H9 (cell line): ENCODE data around the gene ITPR3. TPM values are rescaled to one million over a fixed set of nuclear protein-coding genes. Genes with fewer than 3 reads are reported as not detected.

ENCODE experiments used
- DNase-seq: peaks from one replicate; pipeline ENCODE4 v3.0.0-alpha.2; 2017
- H2AFZ ChIP-seq: one replicate; pipeline ENCODE4 v1.6.1; 2013; ENCODE audit warnings: mild to moderate bottlenecking, low read length, control low read depth, moderate library complexity
- H2AK5ac ChIP-seq: 2 replicates; pipeline ENCODE4 v1.6.1; 2013; ENCODE audit warnings: low read length, control low read depth, mixed read lengths; ENCODE audit not compliant: insufficient read length
- H2BK120ac ChIP-seq: one replicate; pipeline ENCODE4 v1.6.1; 2013; ENCODE audit warnings: low read depth, mild to moderate bottlenecking, low read length, control low read depth, inconsistent platforms; ENCODE audit not compliant: poor library complexity, severe bottlenecking
- H2BK12ac ChIP-seq: 2 replicates; pipeline ENCODE4 v1.6.1; 2013; ENCODE audit warnings: low read length, control low read depth, mixed read lengths, low read depth; ENCODE audit not compliant: insufficient read length
- H2BK15ac ChIP-seq: 2 replicates; pipeline ENCODE4 v1.6.1; 2013; ENCODE audit warnings: low read depth, low read length, control low read depth
- H2BK20ac ChIP-seq: one replicate; pipeline ENCODE4 v1.6.1; 2013; ENCODE audit warnings: low read depth, mild to moderate bottlenecking, low read length, control low read depth, inconsistent platforms; ENCODE audit not compliant: poor library complexity, severe bottlenecking
- H2BK5ac ChIP-seq: 2 replicates; pipeline ENCODE4 v1.6.1; 2013; ENCODE audit warnings: low read length, control low read depth, mixed read lengths; ENCODE audit not compliant: insufficient read length
- H3K14ac ChIP-seq: 2 replicates; pipeline ENCODE4 v1.6.1; 2013; ENCODE audit warnings: low read length, control low read depth; ENCODE audit not compliant: insufficient read depth
- H3K18ac ChIP-seq: 2 replicates; pipeline ENCODE4 v1.6.1; 2013; ENCODE audit warnings: low read depth, mild to moderate bottlenecking, mixed read lengths, low read length, control low read depth; ENCODE audit not compliant: insufficient read length
- H3K23ac ChIP-seq: 2 replicates; pipeline ENCODE4 v1.6.1; 2013; ENCODE audit warnings: low read length, control low read depth, mixed read lengths, low read depth; ENCODE audit not compliant: insufficient read length
- H3K23me2 ChIP-seq: 2 replicates; pipeline ENCODE4 v1.6.1; 2013; ENCODE audit warnings: low read depth, mild to moderate bottlenecking, mixed read lengths, low read length, control low read depth; ENCODE audit not compliant: insufficient read length, poor library complexity, severe bottlenecking
- H3K27ac ChIP-seq: 2 replicates; pipeline ENCODE4 v1.5.1; 2013; ENCODE audit warnings: low read length, control low read depth, mixed read lengths, low read depth; ENCODE audit not compliant: insufficient read length
- H3K27me3 ChIP-seq: 2 replicates; pipeline ENCODE4 v1.6.1; 2013; ENCODE audit warnings: low read length, control low read depth, inconsistent platforms; ENCODE audit not compliant: insufficient read depth
- H3K4ac ChIP-seq: 2 replicates; pipeline ENCODE4 v1.6.1; 2013; ENCODE audit warnings: low read depth, mild to moderate bottlenecking, control low read depth, inconsistent platforms, low read length, moderate library complexity
- H3K4me1 ChIP-seq: 2 replicates; pipeline ENCODE4 v1.6.1; 2013; ENCODE audit warnings: low read length, control low read depth, inconsistent platforms; ENCODE audit not compliant: insufficient read depth
- H3K4me2 ChIP-seq: 2 replicates; pipeline ENCODE4 v1.6.1; 2013; ENCODE audit warnings: low read length, control low read depth, mixed read lengths; ENCODE audit not compliant: insufficient read length, insufficient read depth
- H3K56ac ChIP-seq: 2 replicates; pipeline ENCODE4 v1.6.1; 2013; ENCODE audit warnings: low read depth, mild to moderate bottlenecking, mixed read lengths, low read length, control low read depth; ENCODE audit not compliant: insufficient read length
- H3K79me1 ChIP-seq: 2 replicates; pipeline ENCODE4 v1.6.1; 2013; ENCODE audit warnings: low read depth, mild to moderate bottlenecking, moderate library complexity, low read length, control low read depth, inconsistent platforms; ENCODE audit not compliant: insufficient read depth, poor library complexity, severe bottlenecking
- H3K79me2 ChIP-seq: 2 replicates; pipeline ENCODE4 v1.6.1; 2013; ENCODE audit warnings: low read length, control low read depth, inconsistent platforms; ENCODE audit not compliant: insufficient read depth
- H3K9ac ChIP-seq: 2 replicates; pipeline ENCODE4 v1.6.1; 2013; ENCODE audit warnings: low read length, control low read depth, mixed read lengths; ENCODE audit not compliant: insufficient read length; ENCODE audit errors: extremely low read depth
- H3K9me3 ChIP-seq: one replicate; pipeline ENCODE4 v1.6.1; 2013; ENCODE audit warnings: low read depth, low read length, inconsistent platforms; ENCODE audit not compliant: control insufficient read depth
- H3T11ph ChIP-seq: one replicate; pipeline ENCODE4 v1.6.1; 2013; ENCODE audit warnings: mild to moderate bottlenecking, low read length, control low read depth, inconsistent platforms
- H4K20me1 ChIP-seq: one replicate; pipeline ENCODE4 v1.6.1; 2013; ENCODE audit not compliant: control insufficient read depth, insufficient read length, insufficient read depth
- H4K5ac ChIP-seq: 2 replicates; pipeline ENCODE4 v1.6.1; 2013; ENCODE audit warnings: low read depth, mild to moderate bottlenecking, mixed read lengths, low read length, control low read depth; ENCODE audit not compliant: insufficient read length
- H4K8ac ChIP-seq: replicated peaks from 2 replicates; pipeline ENCODE4 v1.6.1; 2013; ENCODE audit warnings: low read length, control low read depth, mixed read lengths, low read depth; ENCODE audit not compliant: insufficient read length
- H4K91ac ChIP-seq: 2 replicates; pipeline ENCODE4 v1.6.1; 2013; ENCODE audit warnings: low read depth, mild to moderate bottlenecking, moderate library complexity, mixed read lengths, low read length, control low read depth; ENCODE audit not compliant: insufficient read length
- H3K27ac Mint-ChIP-seq, 3 experiments: 2 replicates in 2 of 3; 3 replicates in 1 of 3; pipeline ENCODE4 v1.8.0; 2020 to 2021; ENCODE audit warnings: mixed read lengths in 3 of 3, mild to moderate bottlenecking in 1 of 3, moderate library complexity in 1 of 3
- H3K27me3 Mint-ChIP-seq: 2 replicates; pipeline ENCODE4 v1.8.0; 2021; ENCODE audit warnings: low read depth, mild to moderate bottlenecking, moderate library complexity, mixed read lengths
- H3K36me3 Mint-ChIP-seq, 3 experiments: 2 replicates in 2 of 3; 3 replicates in 1 of 3; pipeline ENCODE4 v1.8.0; 2020 to 2021; ENCODE audit warnings: low read depth in 3 of 3, mixed read lengths in 3 of 3; ENCODE audit not compliant: insufficient read depth in 1 of 3
- H3K4me1 Mint-ChIP-seq, 2 experiments: 2 replicates each; pipeline ENCODE4 v1.8.0; 2020; ENCODE audit warnings: mixed read lengths in 2 of 2
- H3K4me3 Mint-ChIP-seq, 2 experiments: 2 replicates in 1 of 2; 3 replicates in 1 of 2; pipeline ENCODE4 v1.8.0; 2020 to 2021; ENCODE audit warnings: mild to moderate bottlenecking in 2 of 2, mixed read lengths in 2 of 2, moderate library complexity in 1 of 2
- H3K9me3 Mint-ChIP-seq, 2 experiments: 2 replicates in 1 of 2; 3 replicates in 1 of 2; pipeline ENCODE4 v1.8.0; 2020; ENCODE audit warnings: mild to moderate bottlenecking in 2 of 2, mixed read lengths in 2 of 2, moderate library complexity in 1 of 2
- WGBS: extraction: QIAGEN DNeasy Blood & Tissue Kit; methylation state at CpG from one replicate; pipeline ENCODE4 v1.1.7; 2013; ENCODE audit warnings: missing lambda C conversion rate, low lambda C conversion rate, mixed read lengths; ENCODE audit not compliant: insufficient read length; ENCODE audit errors: extremely low coverage; 5-methylcytosine and 5-hydroxymethylcytosine counted together
- total RNA-seq: library from RNA; stranded (reverse); gene quantifications from 2 replicates; pipeline ENCODE4 v1.2.1, GENCODE V29; 2021
- TF ChIP-seq, protein P1 (sequence below): fragments of 200-600 bp; sonication (generic); conservative IDR thresholded peaks from 3 replicates; pipeline ENCODE4 v1.8.0; 2021; ENCODE audit warnings: antibody characterized with exemption, mild to moderate bottlenecking

Gene ITPR3
- total RNA-seq, 1 experiment from 2014 or later, result 40.3 TPM

- H3K27ac Mint-ChIP-seq, result no peak overlapping the region
- Histone ChIP-seq H2BK120ac (no peak overlapping the region), H4K91ac (no peak overlapping the region), H4K20me1 (no peaks in the 10 kb centered on the region), H3K56ac (no peak overlapping the region), H3K4ac (no peak overlapping the region), H2BK12ac (no peak overlapping the region), H3K9me3 (no peaks in the 10 kb centered on the region), H2AFZ (no peak overlapping the region), H3K4me1 (peaks cover 10% of the 10 kb centered on the region; the same call in 1 of the 2 replicates), H2BK5ac (no peak overlapping the region), H4K8ac (no peak overlapping the region), H3K79me2 (peaks cover 2% of the 10 kb centered on the region; the same call in 1 of the 2 replicates), H2BK20ac (no peak overlapping the region), H3K4me2 (no peak overlapping the region), H3K79me1 (peaks cover 7% of the 10 kb centered on the region), H3K27ac (no peak overlapping the region), H3K14ac (no peak overlapping the region), H3K18ac (no peak overlapping the region), H4K5ac (no peak overlapping the region), H2BK15ac (no peak overlapping the region), H3K23ac (no peak overlapping the region), H2AK5ac (no peak overlapping the region), H3K27me3 (no peaks in the 10 kb centered on the region), H3T11ph (no peak overlapping the region), H3K23me2 (peaks cover 5% of the 10 kb centered on the region), H3K9ac (no peak overlapping the region)
- peaks cover 14 to 21% (median 20%) of the 10 kb centered on the region in 3 experiments; a peak in 6 of 7 replicates for H3K36me3 Mint-ChIP-seq
- WGBS, result no CpG with 5 or more reads among the region's 2 CpGs
- H3K4me3 Mint-ChIP-seq, result no peak overlapping the region
- DNase-seq, result no peak
- peaks cover 16 to 35% of the 10 kb centered on the region in 2 experiments for H3K4me1 Mint-ChIP-seq
- TF ChIP-seq, protein P1, sequence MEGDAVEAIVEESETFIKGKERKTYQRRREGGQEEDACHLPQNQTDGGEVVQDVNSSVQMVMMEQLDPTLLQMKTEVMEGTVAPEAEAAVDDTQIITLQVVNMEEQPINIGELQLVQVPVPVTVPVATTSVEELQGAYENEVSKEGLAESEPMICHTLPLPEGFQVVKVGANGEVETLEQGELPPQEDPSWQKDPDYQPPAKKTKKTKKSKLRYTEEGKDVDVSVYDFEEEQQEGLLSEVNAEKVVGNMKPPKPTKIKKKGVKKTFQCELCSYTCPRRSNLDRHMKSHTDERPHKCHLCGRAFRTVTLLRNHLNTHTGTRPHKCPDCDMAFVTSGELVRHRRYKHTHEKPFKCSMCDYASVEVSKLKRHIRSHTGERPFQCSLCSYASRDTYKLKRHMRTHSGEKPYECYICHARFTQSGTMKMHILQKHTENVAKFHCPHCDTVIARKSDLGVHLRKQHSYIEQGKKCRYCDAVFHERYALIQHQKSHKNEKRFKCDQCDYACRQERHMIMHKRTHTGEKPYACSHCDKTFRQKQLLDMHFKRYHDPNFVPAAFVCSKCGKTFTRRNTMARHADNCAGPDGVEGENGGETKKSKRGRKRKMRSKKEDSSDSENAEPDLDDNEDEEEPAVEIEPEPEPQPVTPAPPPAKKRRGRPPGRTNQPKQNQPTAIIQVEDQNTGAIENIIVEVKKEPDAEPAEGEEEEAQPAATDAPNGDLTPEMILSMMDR, result no peak
- no peaks in the 10 kb centered on the region for H3K9me3 Mint-ChIP-seq
- peaks cover under 1% of the 10 kb centered on the region for H3K27me3 Mint-ChIP-seq
Observed at GRCh38 chr6:33713786-33714185, 92.7 kb downstream of the ITPR3 start.
